ENCODE measurements around the gene NBPF6.

DNA sequence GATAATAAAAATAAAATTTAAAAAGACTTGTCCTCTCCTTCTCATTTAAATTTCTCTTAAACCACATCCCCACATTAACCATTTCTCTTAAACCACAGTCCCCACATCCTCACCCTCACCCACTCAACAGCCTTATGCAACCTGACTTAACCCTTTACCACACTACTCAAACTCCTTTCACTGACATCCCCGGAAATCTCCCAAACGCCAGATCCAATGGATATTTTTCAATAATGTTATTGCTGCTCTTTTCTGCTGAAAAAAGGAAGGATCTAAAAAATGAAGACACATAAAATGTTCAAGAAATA is 55.6 kb downstream of the NBPF6 start:
- TF ChIP-seq CTCF (IDR thresholded peaks at IDR 0.05; ENCODE audit: insufficient read depth, low read depth, low read length) (no peak), EZH2 (IDR thresholded peaks at IDR 0.05; ENCODE audit: insufficient read depth, low read length) (no peak)

Data from astrocyte (in vitro differentiated cells and primary cell).